K562 (cell line): ENCODE measurements around the gene RPS27. TPM values are rescaled to one million over a fixed set of nuclear protein-coding genes. Genes with fewer than 3 reads are reported as not detected.

Experiments
- CBFB ChIP-seq: sonication (generic); formaldehyde crosslinking; IDR thresholded peaks from 2 replicates; pipeline ENCODE4 v1.4.0; 2020; ENCODE audit warnings: mild to moderate bottlenecking, missing genetic modification reagents
- CHCHD3 ChIP-seq: fragments of 250-450 bp; sonication (Bioruptor Pico); IDR thresholded peaks from 2 replicates; pipeline ENCODE4 v2.1.2; 2022; ENCODE audit warnings: mild to moderate bottlenecking
- DMBX1 ChIP-seq: fragments of 250-450 bp; sonication (Bioruptor Pico); IDR thresholded peaks from 2 replicates; pipeline ENCODE4 v1.8.0; 2022; ENCODE audit warnings: inconsistent platforms, mild to moderate bottlenecking, moderate library complexity, borderline replicate concordance
- EHMT2 ChIP-seq: fragments of 450-650 bp; IDR thresholded peaks from 2 replicates; pipeline ENCODE4 v1.6.1; 2018; ENCODE audit warnings: antibody characterized with exemption
- ESRRB ChIP-seq: fragments of 250-450 bp; sonication (Bioruptor Pico); IDR thresholded peaks from 2 replicates; pipeline ENCODE4 v1.5.0; 2020; ENCODE audit warnings: mild to moderate bottlenecking, moderate library complexity, borderline replicate concordance
- HEY1 ChIP-seq: fragments of 250-450 bp; sonication (Bioruptor Pico); IDR thresholded peaks from 2 replicates; pipeline ENCODE4 v1.5.0; 2020; ENCODE audit warnings: mild to moderate bottlenecking, moderate library complexity, borderline replicate concordance
- KAT8 ChIP-seq: fragments of 450-650 bp; IDR thresholded peaks from 2 replicates; pipeline ENCODE4 v1.6.1; 2016; ENCODE audit warnings: low read depth, mild to moderate bottlenecking
- KDM5B ChIP-seq: fragments of 200-600 bp; sonication (generic); IDR thresholded peaks from 2 replicates; pipeline ENCODE4 v1.6.1; 2012; ENCODE audit warnings: low read depth, mild to moderate bottlenecking, moderate library complexity, low read length, control low read depth, inconsistent platforms; ENCODE audit not compliant: insufficient replicate concordance
- MEF2A ChIP-seq: IDR thresholded peaks from 2 replicates; pipeline ENCODE4 v1.6.1; 2011; ENCODE audit warnings: low read depth, mild to moderate bottlenecking, low read length, moderate library complexity; ENCODE audit not compliant: control insufficient read depth
- NELFE ChIP-seq: IDR thresholded peaks from 2 replicates; pipeline ENCODE4 v1.6.1; 2011; ENCODE audit warnings: mild to moderate bottlenecking; ENCODE audit not compliant: insufficient read depth, insufficient read length
- POLR3G ChIP-seq: IDR thresholded peaks from 2 replicates; pipeline ENCODE4 v1.6.1; 2011; ENCODE audit not compliant: insufficient read length, insufficient replicate concordance; ENCODE audit errors: extremely low read depth
- SLC30A9 ChIP-seq: fragments of 250-450 bp; sonication (Bioruptor Pico); IDR thresholded peaks from 2 replicates; pipeline ENCODE4 v1.8.0; 2022; ENCODE audit warnings: mild to moderate bottlenecking, moderate library complexity
- SMARCA5 ChIP-seq: fragments of 450-650 bp; IDR thresholded peaks from 2 replicates; pipeline ENCODE4 v1.6.1; 2016
- SP2 ChIP-seq: IDR thresholded peaks from 2 replicates; pipeline ENCODE4 v1.6.1; 2011; ENCODE audit warnings: mild to moderate bottlenecking, low read depth, low read length, moderate library complexity; ENCODE audit not compliant: poor library complexity, severe bottlenecking; ENCODE audit errors: extremely low read depth
- XRCC5 ChIP-seq: fragments of 200-400 bp; formaldehyde crosslinking; IDR thresholded peaks from 2 replicates; pipeline ENCODE4 v1.6.1; 2017; ENCODE audit warnings: low read depth, mild to moderate bottlenecking, low read length
- ZC3H4 ChIP-seq: sonication (generic); formaldehyde crosslinking; IDR thresholded peaks from 2 replicates; pipeline ENCODE4 v1.9.0; 2021; ENCODE audit warnings: missing genetic modification reagents, borderline replicate concordance
- ZFP1 ChIP-seq: fragments of 450-650 bp; formaldehyde crosslinking; IDR thresholded peaks from 2 replicates; pipeline ENCODE4 v1.4.0; 2020; ENCODE audit warnings: mild to moderate bottlenecking, mixed read lengths
- ZNF212 ChIP-seq: fragments of 450-650 bp; formaldehyde crosslinking; IDR thresholded peaks from 2 replicates; pipeline ENCODE4 v1.4.0; 2020; ENCODE audit warnings: mild to moderate bottlenecking
- ZNF639 ChIP-seq, 2 experiments: fragments of 200-800 bp in 1 of 2; sonication (Bioruptor generic) in 1 of 2; sonication (generic) in 1 of 2; formaldehyde crosslinking in 1 of 2; IDR thresholded peaks in 1 of 2; conservative IDR thresholded peaks in 1 of 2; 2 replicates each; pipeline versions ENCODE4 v1.5.0 to v1.6.1; 2016 to 2020; ENCODE audit warnings: missing compliant biosample characterization in 1 of 2, missing genetic modification characterization in 1 of 2, missing genetic modification reagents in 1 of 2
- ZNF695 ChIP-seq: fragments of 450-650 bp; formaldehyde crosslinking; IDR thresholded peaks from 2 replicates; pipeline ENCODE4 v1.4.0; 2020; ENCODE audit warnings: mild to moderate bottlenecking, moderate library complexity
- ZSCAN29 ChIP-seq: fragments of 450-650 bp; IDR thresholded peaks from 2 replicates; pipeline ENCODE4 v1.6.1; 2017
- polyA plus RNA-seq, 8 experiments: library from polyadenylated mRNA; depleted of rRNA in 4 of 8; stranded (reverse) in 5 of 8; unstranded in 3 of 8; fragments of >200 nt; fragmentation: Nextera tagmentation in 2 of 8; fragmentation: Illumina TruSeq in 1 of 8; extraction: Ambion mirVana in 2 of 8; extraction: Trizol in 1 of 8; gene quantifications; 2 replicates each; pipeline versions ENCODE4 v1.2.1 to v1.2.3, GENCODE V29; 2011 to 2014; ENCODE audit warnings: inconsistent platforms in 1 of 8, missing spikeins in 1 of 8
- total RNA-seq, 7 experiments: library from RNA; depleted of rRNA in 6 of 7; stranded (reverse); fragments of >200 nt in 6 of 7; fragmentation: Illumina TruSeq in 2 of 7; extraction: Trizol in 2 of 7; gene quantifications; 2 replicates each; pipeline versions ENCODE4 v1.2.1 to v1.2.3, GENCODE V29; 2011 to 2021; ENCODE audit warnings: low replicate concordance in 1 of 7
- TF ChIP-seq, protein P1 (sequence below): sonication (generic); IDR thresholded peaks from 2 replicates; pipeline ENCODE4 v1.6.1; 2016
- TF ChIP-seq, protein P2 (sequence below): sonication (generic); formaldehyde crosslinking; IDR thresholded peaks from 2 replicates; pipeline ENCODE4 v1.8.0; 2023; ENCODE audit warnings: mild to moderate bottlenecking, missing genetic modification reagents
- TF ChIP-seq, protein P3 (sequence below): fragments of 450-650 bp; IDR thresholded peaks from 2 replicates; pipeline ENCODE4 v1.6.1; 2016; ENCODE audit warnings: borderline replicate concordance

The RPS27 gene
- total and polyA plus RNA-seq, 9 of the 15 experiments (the other 6 are each of a cell fraction or from before 2014, with no cell fraction given) = 2,091 to 9,377 (median 6,706) TPM

DNA sequence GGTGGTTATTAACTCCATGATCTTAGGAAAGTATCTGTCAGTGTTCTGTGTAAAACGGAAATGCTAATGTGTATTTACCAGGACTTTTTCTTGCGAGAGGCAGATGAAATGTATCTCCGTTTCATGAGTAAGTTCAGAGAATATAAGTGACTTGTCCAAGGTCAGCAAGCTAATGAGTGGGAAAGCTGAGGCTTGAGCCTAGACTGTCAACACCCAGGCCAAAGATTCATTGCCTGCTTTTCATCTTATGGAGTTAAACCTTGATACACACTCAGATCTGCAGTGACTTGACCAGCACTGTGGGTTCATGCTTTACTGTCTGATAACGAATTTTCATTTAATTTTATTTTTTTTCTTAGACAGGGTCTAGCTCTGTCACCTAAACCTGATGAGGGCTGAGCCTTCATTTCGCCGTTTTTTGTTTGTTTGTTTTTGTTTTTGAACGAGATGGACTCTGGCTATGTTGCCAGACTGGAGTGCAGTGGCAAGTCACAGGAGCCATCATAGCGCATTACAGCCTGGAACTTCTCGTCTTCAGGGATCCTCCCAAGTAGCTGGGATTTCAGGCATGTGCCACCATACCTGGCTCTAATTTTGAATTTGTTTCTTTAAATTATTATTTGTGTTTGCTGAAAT, 12.2 kb upstream of the RPS27 start (continued):
- TF ChIP-seq XRCC5 (no peak), KAT8 (no peak), POLR3G (no peak), SP2 (no peak), CHCHD3 (CRISPR knock-in tag) (no peak), ZSCAN29 (no peak), KDM5B (no peak), ZNF695 (CRISPR knock-in tag) (no peak), NELFE (no peak), ESRRB (CRISPR knock-in tag) (no peak), CBFB (CRISPR knock-in tag) (no peak), EHMT2 (0 out of 2 replicates have a peak, but pooled peaks have one; percentile 10), ZNF639 (CRISPR knock-in tag; conservative IDR thresholded peaks at IDR 0.05 in 1 of 2, IDR thresholded peaks at IDR 0.05 in 1 of 2) (no peak), ZFP1 (no peak), DMBX1 (CRISPR knock-in tag) (no peak), ZNF212 (CRISPR knock-in tag) (no peak), SMARCA5 (no peak; the same call in 1 of the 2 replicates), SLC30A9 (CRISPR knock-in tag) (no peak), ZC3H4 (no peak), MEF2A (no peak), HEY1 (CRISPR knock-in tag) (no peak)
- TF ChIP-seq, protein P1, sequence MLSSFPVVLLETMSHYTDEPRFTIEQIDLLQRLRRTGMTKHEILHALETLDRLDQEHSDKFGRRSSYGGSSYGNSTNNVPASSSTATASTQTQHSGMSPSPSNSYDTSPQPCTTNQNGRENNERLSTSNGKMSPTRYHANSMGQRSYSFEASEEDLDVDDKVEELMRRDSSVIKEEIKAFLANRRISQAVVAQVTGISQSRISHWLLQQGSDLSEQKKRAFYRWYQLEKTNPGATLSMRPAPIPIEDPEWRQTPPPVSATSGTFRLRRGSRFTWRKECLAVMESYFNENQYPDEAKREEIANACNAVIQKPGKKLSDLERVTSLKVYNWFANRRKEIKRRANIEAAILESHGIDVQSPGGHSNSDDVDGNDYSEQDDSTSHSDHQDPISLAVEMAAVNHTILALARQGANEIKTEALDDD = 0 out of 2 replicates have a peak, but pooled peaks have one; percentile 17
- TF ChIP-seq, protein P2, sequence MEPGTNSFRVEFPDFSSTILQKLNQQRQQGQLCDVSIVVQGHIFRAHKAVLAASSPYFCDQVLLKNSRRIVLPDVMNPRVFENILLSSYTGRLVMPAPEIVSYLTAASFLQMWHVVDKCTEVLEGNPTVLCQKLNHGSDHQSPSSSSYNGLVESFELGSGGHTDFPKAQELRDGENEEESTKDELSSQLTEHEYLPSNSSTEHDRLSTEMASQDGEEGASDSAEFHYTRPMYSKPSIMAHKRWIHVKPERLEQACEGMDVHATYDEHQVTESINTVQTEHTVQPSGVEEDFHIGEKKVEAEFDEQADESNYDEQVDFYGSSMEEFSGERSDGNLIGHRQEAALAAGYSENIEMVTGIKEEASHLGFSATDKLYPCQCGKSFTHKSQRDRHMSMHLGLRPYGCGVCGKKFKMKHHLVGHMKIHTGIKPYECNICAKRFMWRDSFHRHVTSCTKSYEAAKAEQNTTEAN (CRISPR knock-in tag) = no peak
- TF ChIP-seq, protein P3, sequence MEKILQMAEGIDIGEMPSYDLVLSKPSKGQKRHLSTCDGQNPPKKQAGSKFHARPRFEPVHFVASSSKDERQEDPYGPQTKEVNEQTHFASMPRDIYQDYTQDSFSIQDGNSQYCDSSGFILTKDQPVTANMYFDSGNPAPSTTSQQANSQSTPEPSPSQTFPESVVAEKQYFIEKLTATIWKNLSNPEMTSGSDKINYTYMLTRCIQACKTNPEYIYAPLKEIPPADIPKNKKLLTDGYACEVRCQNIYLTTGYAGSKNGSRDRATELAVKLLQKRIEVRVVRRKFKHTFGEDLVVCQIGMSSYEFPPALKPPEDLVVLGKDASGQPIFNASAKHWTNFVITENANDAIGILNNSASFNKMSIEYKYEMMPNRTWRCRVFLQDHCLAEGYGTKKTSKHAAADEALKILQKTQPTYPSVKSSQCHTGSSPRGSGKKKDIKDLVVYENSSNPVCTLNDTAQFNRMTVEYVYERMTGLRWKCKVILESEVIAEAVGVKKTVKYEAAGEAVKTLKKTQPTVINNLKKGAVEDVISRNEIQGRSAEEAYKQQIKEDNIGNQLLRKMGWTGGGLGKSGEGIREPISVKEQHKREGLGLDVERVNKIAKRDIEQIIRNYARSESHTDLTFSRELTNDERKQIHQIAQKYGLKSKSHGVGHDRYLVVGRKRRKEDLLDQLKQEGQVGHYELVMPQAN = peak; percentile 39; the same call in 1 of the 2 replicates
